SK-N-SH treated with all-trans-retinoic acid at 6 μM for 48 hours (cell line): ENCODE measurements around the gene MAP7.

ENCODE experiments used
- ATAC-seq: fragments of 200-7000 bp; cut with Tn5 transposase; 3 replicates; pipeline ENCODE4 v1.9.1; 2020; ENCODE audit warnings: mild to moderate bottlenecking, moderate library complexity
- ARNTL ChIP-seq: fragments of 450-650 bp; formaldehyde crosslinking; IDR thresholded peaks from 2 replicates; pipeline ENCODE4 v1.5.0; 2020; ENCODE audit warnings: low read depth, mild to moderate bottlenecking, moderate library complexity, borderline replicate concordance
- BACH2 ChIP-seq: fragments of 250-450 bp; sonication (Bioruptor Pico); IDR thresholded peaks from 2 replicates; pipeline ENCODE4 v1.9.0; 2021; ENCODE audit warnings: mild to moderate bottlenecking, borderline replicate concordance
- CSDC2 ChIP-seq: fragments of 250-450 bp; sonication (Bioruptor Pico); IDR thresholded peaks from 2 replicates; pipeline ENCODE4 v1.5.0; 2020; ENCODE audit warnings: mild to moderate bottlenecking, moderate library complexity
- ESRRG ChIP-seq: fragments of 250-450 bp; sonication (Bioruptor Pico); IDR thresholded peaks from 2 replicates; pipeline ENCODE4 v1.6.1; 2021; ENCODE audit warnings: mild to moderate bottlenecking
- GLIS3 ChIP-seq: fragments of 250-450 bp; sonication (Bioruptor Pico); IDR thresholded peaks from 2 replicates; pipeline ENCODE4 v1.5.0; 2020; ENCODE audit warnings: mild to moderate bottlenecking, moderate library complexity
- ISL1 ChIP-seq: fragments of 250-450 bp; sonication (Bioruptor Pico); IDR thresholded peaks from 2 replicates; pipeline ENCODE4 v2.1.2; 2022; ENCODE audit warnings: mild to moderate bottlenecking, moderate library complexity
- OSR1 ChIP-seq: fragments of 250-450 bp; sonication (Bioruptor Pico); IDR thresholded peaks from 2 replicates; pipeline ENCODE4 v1.8.0; 2022; ENCODE audit warnings: moderate library complexity, mild to moderate bottlenecking, inconsistent platforms
- PPARA ChIP-seq: fragments of 250-450 bp; sonication (Bioruptor Pico); IDR thresholded peaks from 2 replicates; pipeline ENCODE4 v1.5.0; 2020; ENCODE audit warnings: mild to moderate bottlenecking, borderline replicate concordance
- RARB ChIP-seq: fragments of 250-450 bp; sonication (Bioruptor Pico); IDR thresholded peaks from 2 replicates; pipeline ENCODE4 v1.8.0; 2021; ENCODE audit warnings: mild to moderate bottlenecking, moderate library complexity
- SNAI2 ChIP-seq: fragments of 250-450 bp; sonication (Bioruptor Pico); IDR thresholded peaks from 2 replicates; pipeline ENCODE4 v1.5.0; 2020; ENCODE audit warnings: mild to moderate bottlenecking, moderate library complexity
- TCF4 ChIP-seq: fragments of 250-450 bp; sonication (Bioruptor Pico); IDR thresholded peaks from 2 replicates; pipeline ENCODE4 v1.8.0; 2021; ENCODE audit warnings: mild to moderate bottlenecking, moderate library complexity, borderline replicate concordance
- TOX ChIP-seq: fragments of 250-450 bp; sonication (Bioruptor Pico); IDR thresholded peaks from 2 replicates; pipeline ENCODE4 v1.8.0; 2021; ENCODE audit warnings: mild to moderate bottlenecking, moderate library complexity, borderline replicate concordance
- ZC3H10 ChIP-seq: fragments of 250-450 bp; sonication (Bioruptor Pico); IDR thresholded peaks from 2 replicates; pipeline ENCODE4 v1.5.1; 2021; ENCODE audit warnings: mild to moderate bottlenecking, moderate library complexity
- ZFP3 ChIP-seq: fragments of 250-450 bp; sonication (Bioruptor Pico); IDR thresholded peaks from 2 replicates; pipeline ENCODE4 v1.5.0; 2020; ENCODE audit warnings: mild to moderate bottlenecking, moderate library complexity
- ZFP30 ChIP-seq: fragments of 450-650 bp; formaldehyde crosslinking; IDR thresholded peaks from 2 replicates; pipeline ENCODE4 v1.5.0; 2022; ENCODE audit warnings: mild to moderate bottlenecking, moderate library complexity
- ZNF565 ChIP-seq: fragments of 450-650 bp; formaldehyde crosslinking; conservative IDR thresholded peaks from 2 replicates; pipeline ENCODE4 v1.5.0; 2020; ENCODE audit warnings: low read depth, mild to moderate bottlenecking, moderate library complexity
- ZNF70 ChIP-seq: fragments of 450-650 bp; formaldehyde crosslinking; IDR thresholded peaks from 2 replicates; pipeline ENCODE4 v1.5.0; 2020; ENCODE audit warnings: mild to moderate bottlenecking, moderate library complexity
- ZNF8 ChIP-seq: fragments of 450-650 bp; formaldehyde crosslinking; IDR thresholded peaks from 2 replicates; pipeline ENCODE4 v1.5.0; 2020; ENCODE audit warnings: mild to moderate bottlenecking, moderate library complexity
- TF ChIP-seq, protein P1 (sequence below): fragments of 250-450 bp; sonication (Bioruptor Pico); IDR thresholded peaks from 2 replicates; pipeline ENCODE4 v1.5.1; 2020; ENCODE audit warnings: low read depth, mild to moderate bottlenecking, moderate library complexity
- TF ChIP-seq, protein P2 (sequence below): fragments of 250-450 bp; sonication (Bioruptor Pico); IDR thresholded peaks from 2 replicates; pipeline ENCODE4 v1.5.1; 2021; ENCODE audit warnings: mild to moderate bottlenecking, moderate library complexity
- TF ChIP-seq, protein P3 (sequence below): fragments of 250-450 bp; sonication (Bioruptor Pico); IDR thresholded peaks from 2 replicates; pipeline ENCODE4 v1.5.0; 2020; ENCODE audit warnings: mild to moderate bottlenecking, moderate library complexity
- TF ChIP-seq, protein P4 (sequence below): fragments of 250-450 bp; sonication (Bioruptor Pico); IDR thresholded peaks from 2 replicates; pipeline ENCODE4 v1.8.0; 2021; ENCODE audit warnings: low read depth, mild to moderate bottlenecking, moderate library complexity, borderline replicate concordance

Gene MAP7

DNA sequence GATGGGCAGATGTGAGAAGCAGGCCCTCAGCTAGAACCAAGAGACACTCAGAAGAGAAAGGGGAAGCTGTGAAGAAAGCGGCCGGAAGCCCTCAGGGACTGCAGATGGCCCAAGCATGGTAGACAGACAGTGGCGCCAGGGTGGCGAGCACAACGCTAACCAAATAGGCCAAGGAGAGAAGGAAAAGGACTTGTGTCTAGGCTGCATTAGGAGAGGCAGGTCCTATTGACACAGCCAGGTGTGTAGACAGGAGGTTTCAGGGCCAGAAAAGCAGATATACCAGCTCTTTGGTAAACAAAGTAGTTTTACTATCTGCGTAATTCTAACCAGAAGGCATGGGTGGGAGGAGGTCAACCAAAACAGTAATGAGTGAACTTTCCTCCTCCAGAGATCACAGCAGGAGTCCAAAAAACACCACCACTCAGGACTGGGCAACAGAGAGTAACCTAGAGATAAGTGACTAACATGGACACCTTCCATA is 15.8 kb upstream of the MAP7 start (continued):
- TF ChIP-seq, protein P1, sequence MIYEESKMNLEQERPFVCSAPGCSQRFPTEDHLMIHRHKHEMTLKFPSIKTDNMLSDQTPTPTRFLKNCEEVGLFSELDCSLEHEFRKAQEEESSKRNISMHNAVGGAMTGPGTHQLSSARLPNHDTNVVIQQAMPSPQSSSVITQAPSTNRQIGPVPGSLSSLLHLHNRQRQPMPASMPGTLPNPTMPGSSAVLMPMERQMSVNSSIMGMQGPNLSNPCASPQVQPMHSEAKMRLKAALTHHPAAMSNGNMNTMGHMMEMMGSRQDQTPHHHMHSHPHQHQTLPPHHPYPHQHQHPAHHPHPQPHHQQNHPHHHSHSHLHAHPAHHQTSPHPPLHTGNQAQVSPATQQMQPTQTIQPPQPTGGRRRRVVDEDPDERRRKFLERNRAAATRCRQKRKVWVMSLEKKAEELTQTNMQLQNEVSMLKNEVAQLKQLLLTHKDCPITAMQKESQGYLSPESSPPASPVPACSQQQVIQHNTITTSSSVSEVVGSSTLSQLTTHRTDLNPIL (CRISPR knock-in tag), result no peak
- no peak for TF ChIP-seq ARNTL
- no peak for TF ChIP-seq ZNF8 (CRISPR knock-in tag)
- no peak for TF ChIP-seq OSR1 (CRISPR knock-in tag)
- TF ChIP-seq, all 23 proteins: peak for 0

DNA sequence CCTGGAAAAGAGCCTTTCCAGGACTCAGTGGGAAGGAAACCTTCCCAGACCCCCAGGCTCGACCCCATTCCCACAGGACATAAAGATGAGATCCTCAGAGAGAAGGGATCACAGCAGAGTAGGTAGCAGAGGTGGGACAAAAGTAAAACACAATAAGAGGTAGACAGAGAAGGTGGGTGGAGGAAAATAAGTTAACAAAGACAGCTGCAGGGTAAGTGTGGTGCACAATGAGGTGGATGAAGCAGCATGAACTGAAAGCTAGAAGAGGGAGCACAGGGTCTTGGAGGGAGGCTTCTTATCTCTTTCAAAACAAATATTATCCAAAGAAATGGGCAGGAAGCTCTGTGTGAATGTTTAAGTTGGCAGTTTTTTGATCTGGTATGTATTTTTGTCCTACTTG is 14.0 kb upstream of the MAP7 start:
- no peak for TF ChIP-seq ZC3H10
- no peak for TF ChIP-seq ZNF565 (CRISPR knock-in tag)
- TF ChIP-seq ZFP30 (CRISPR knock-in tag), result no peak
- TF ChIP-seq RARB (CRISPR knock-in tag), result no peak
- TF ChIP-seq, protein P2, sequence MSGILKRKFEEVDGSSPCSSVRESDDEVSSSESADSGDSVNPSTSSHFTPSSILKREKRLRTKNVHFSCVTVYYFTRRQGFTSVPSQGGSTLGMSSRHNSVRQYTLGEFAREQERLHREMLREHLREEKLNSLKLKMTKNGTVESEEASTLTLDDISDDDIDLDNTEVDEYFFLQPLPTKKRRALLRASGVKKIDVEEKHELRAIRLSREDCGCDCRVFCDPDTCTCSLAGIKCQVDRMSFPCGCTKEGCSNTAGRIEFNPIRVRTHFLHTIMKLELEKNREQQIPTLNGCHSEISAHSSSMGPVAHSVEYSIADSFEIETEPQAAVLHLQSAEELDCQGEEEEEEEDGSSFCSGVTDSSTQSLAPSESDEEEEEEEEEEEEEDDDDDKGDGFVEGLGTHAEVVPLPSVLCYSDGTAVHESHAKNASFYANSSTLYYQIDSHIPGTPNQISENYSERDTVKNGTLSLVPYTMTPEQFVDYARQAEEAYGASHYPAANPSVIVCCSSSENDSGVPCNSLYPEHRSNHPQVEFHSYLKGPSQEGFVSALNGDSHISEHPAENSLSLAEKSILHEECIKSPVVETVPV (CRISPR knock-in tag), result no peak
- TF ChIP-seq OSR1 (CRISPR knock-in tag), result no peak
- TF ChIP-seq ESRRG (CRISPR knock-in tag), result no peak
- no peak for TF ChIP-seq TOX
- TF ChIP-seq CSDC2 (CRISPR knock-in tag), result no peak
- TF ChIP-seq ZNF8 (CRISPR knock-in tag), result no peak
- TF ChIP-seq, protein P3, sequence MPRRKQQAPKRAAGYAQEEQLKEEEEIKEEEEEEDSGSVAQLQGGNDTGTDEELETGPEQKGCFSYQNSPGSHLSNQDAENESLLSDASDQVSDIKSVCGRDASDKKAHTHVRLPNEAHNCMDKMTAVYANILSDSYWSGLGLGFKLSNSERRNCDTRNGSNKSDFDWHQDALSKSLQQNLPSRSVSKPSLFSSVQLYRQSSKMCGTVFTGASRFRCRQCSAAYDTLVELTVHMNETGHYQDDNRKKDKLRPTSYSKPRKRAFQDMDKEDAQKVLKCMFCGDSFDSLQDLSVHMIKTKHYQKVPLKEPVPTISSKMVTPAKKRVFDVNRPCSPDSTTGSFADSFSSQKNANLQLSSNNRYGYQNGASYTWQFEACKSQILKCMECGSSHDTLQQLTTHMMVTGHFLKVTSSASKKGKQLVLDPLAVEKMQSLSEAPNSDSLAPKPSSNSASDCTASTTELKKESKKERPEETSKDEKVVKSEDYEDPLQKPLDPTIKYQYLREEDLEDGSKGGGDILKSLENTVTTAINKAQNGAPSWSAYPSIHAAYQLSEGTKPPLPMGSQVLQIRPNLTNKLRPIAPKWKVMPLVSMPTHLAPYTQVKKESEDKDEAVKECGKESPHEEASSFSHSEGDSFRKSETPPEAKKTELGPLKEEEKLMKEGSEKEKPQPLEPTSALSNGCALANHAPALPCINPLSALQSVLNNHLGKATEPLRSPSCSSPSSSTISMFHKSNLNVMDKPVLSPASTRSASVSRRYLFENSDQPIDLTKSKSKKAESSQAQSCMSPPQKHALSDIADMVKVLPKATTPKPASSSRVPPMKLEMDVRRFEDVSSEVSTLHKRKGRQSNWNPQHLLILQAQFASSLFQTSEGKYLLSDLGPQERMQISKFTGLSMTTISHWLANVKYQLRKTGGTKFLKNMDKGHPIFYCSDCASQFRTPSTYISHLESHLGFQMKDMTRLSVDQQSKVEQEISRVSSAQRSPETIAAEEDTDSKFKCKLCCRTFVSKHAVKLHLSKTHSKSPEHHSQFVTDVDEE (CRISPR knock-in tag), result no peak
- no peak for TF ChIP-seq SNAI2 (CRISPR knock-in tag)
- TF ChIP-seq GLIS3, result no peak
- TF ChIP-seq, protein P4, sequence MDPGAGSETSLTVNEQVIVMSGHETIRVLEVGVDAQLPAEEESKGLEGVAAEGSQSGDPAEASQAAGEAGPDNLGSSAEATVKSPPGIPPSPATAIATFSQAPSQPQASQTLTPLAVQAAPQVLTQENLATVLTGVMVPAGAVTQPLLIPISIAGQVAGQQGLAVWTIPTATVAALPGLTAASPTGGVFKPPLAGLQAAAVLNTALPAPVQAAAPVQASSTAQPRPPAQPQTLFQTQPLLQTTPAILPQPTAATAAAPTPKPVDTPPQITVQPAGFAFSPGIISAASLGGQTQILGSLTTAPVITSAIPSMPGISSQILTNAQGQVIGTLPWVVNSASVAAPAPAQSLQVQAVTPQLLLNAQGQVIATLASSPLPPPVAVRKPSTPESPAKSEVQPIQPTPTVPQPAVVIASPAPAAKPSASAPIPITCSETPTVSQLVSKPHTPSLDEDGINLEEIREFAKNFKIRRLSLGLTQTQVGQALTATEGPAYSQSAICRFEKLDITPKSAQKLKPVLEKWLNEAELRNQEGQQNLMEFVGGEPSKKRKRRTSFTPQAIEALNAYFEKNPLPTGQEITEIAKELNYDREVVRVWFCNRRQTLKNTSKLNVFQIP (CRISPR knock-in tag), result no peak
- no peak for TF ChIP-seq ZFP3
- no peak for TF ChIP-seq BACH2 (CRISPR knock-in tag)
- TF ChIP-seq PPARA, result no peak
- no peak for TF ChIP-seq TCF4 (CRISPR knock-in tag)
- no peak for ATAC-seq

DNA sequence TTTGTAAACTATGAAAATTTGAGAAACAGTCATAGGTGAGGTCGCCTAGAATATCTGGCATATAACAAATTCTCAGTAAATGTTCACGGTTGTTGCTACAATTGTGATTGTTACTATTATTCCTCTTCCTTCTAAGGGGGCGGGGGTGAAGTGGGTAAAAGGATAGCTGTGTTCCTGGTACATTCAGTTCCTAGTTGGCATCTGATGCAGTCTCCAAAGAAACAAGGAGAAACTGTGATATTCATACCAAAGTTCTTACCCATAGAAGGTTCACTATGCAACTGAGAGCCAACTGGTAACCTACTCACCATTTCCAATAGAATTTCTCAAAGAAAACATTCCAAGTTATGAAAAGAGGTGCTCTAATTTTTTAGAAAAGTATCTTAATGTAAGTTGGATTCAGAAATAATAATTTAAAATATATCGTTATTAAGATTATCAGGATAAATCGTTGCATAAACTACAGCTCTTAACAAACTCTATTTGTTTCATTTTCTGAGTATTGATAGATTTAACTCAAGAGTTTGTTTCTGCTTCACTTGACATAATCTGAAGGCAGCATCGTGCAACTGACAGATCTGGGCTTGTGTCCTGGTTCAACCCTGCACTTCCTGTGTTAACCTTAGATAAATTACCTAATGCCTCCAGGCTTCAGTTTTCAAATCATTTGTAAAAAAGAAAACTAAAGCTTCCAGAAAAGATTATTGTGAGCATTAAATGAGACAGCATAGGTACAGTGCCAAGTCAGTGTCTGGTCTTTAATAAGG is 13.3 kb upstream of the MAP7 start:
- TF ChIP-seq, protein P4 (CRISPR knock-in tag), result no peak
- TF ChIP-seq ZFP30 (CRISPR knock-in tag) (no peak), TCF4 (CRISPR knock-in tag) (no peak), ARNTL (no peak), ZNF565 (CRISPR knock-in tag) (no peak), ZNF8 (CRISPR knock-in tag) (no peak), TOX (no peak), ZFP3 (no peak), ISL1 (CRISPR knock-in tag) (no peak), ZC3H10 (no peak), GLIS3 (no peak), ZNF70 (no peak)
- TF ChIP-seq, protein P1 (CRISPR knock-in tag), result no peak
- no peak for ATAC-seq
